ENCODE results near the gene TBC1D22A.

The TBC1D22A gene

GRCh38 chr22:47174096-47174495, 411.6 kb downstream of the TBC1D22A start:
- Mint-ChIP-seq H3K27ac (no peak overlapping the region), H3K36me3 (ENCODE audit: low read depth) (peaks cover 86% of the 10 kb centered on the region), H3K27me3 (no peaks in the 10 kb centered on the region), H3K4me1 (ENCODE audit: low read depth) (peaks cover 5% of the 10 kb centered on the region), H3K9me3 (peaks cover 18% of the 10 kb centered on the region), H3K4me3 (no peak overlapping the region)
- intact Hi-C loops (cut with micrococcal nuclease): no loop called here

GRCh38 chr22:47174671-47175112, 412.2 kb downstream of the TBC1D22A start:
- no peaks in the 10 kb centered on the region for H3K27me3 Mint-ChIP-seq
- H3K36me3 Mint-ChIP-seq (ENCODE audit: low read depth): peaks cover 80% of the 10 kb centered on the region
- no peaks in the 10 kb centered on the region for H3K4me1 Mint-ChIP-seq (ENCODE audit: low read depth)
- H3K27ac Mint-ChIP-seq: no peak overlapping the region
- intact Hi-C loops (cut with micrococcal nuclease): no loop called here
- no peak overlapping the region for H3K4me3 Mint-ChIP-seq
- H3K9me3 Mint-ChIP-seq: peaks cover 22% of the 10 kb centered on the region

- Mint-ChIP-seq H3K27me3 (no peaks in the 10 kb centered on the region), H3K36me3 (ENCODE audit: low read depth) (peaks cover 73% of the 10 kb centered on the region), H3K4me1 (ENCODE audit: low read depth) (no peaks in the 10 kb centered on the region), H3K27ac (no peak overlapping the region), H3K9me3 (peaks cover 26% of the 10 kb centered on the region), H3K4me3 (no peak overlapping the region)
- intact Hi-C loops (cut with micrococcal nuclease): no loop called here
Measured at GRCh38 chr22:47175151-47176025, 412.9 kb downstream of the TBC1D22A start.

- Mint-ChIP-seq H3K4me1 (ENCODE audit: low read depth) (no peaks in the 10 kb centered on the region), H3K4me3 (no peak overlapping the region), H3K36me3 (ENCODE audit: low read depth) (peaks cover 67% of the 10 kb centered on the region), H3K27me3 (no peaks in the 10 kb centered on the region), H3K9me3 (peaks cover 26% of the 10 kb centered on the region), H3K27ac (no peak overlapping the region)
- intact Hi-C loops (cut with micrococcal nuclease): no loop called here
Measured at GRCh38 chr22:47176026-47176389, 413.6 kb downstream of the TBC1D22A start.

- H3K36me3 Mint-ChIP-seq (ENCODE audit: low read depth): peaks cover 59% of the 10 kb centered on the region
- no peak overlapping the region for H3K4me3 Mint-ChIP-seq
- H3K27ac Mint-ChIP-seq: no peak overlapping the region
- no peaks in the 10 kb centered on the region for H3K4me1 Mint-ChIP-seq (ENCODE audit: low read depth)
- no peaks in the 10 kb centered on the region for H3K27me3 Mint-ChIP-seq
- intact Hi-C loops (cut with micrococcal nuclease): no loop called here
- peaks cover 26% of the 10 kb centered on the region for H3K9me3 Mint-ChIP-seq
Measured at GRCh38 chr22:47176573-47177333, 414.3 kb downstream of the TBC1D22A start.

GRCh38 chr22:47177334-47177815, 414.9 kb downstream of the TBC1D22A start:
- Mint-ChIP-seq H3K4me3 (no peak overlapping the region), H3K9me3 (peaks cover 26% of the 10 kb centered on the region), H3K4me1 (ENCODE audit: low read depth) (no peaks in the 10 kb centered on the region), H3K27ac (no peak overlapping the region), H3K36me3 (ENCODE audit: low read depth) (peaks cover 53% of the 10 kb centered on the region), H3K27me3 (no peaks in the 10 kb centered on the region)
- intact Hi-C loops (cut with micrococcal nuclease): no loop called here

- Mint-ChIP-seq H3K9me3 (peaks cover 33% of the 10 kb centered on the region), H3K27me3 (peaks cover 4% of the 10 kb centered on the region), H3K36me3 (ENCODE audit: low read depth) (peaks cover 43% of the 10 kb centered on the region), H3K4me1 (ENCODE audit: low read depth) (no peaks in the 10 kb centered on the region), H3K27ac (no peak overlapping the region), H3K4me3 (no peak overlapping the region)
- intact Hi-C loops (cut with micrococcal nuclease): no loop called here
Measured at GRCh38 chr22:47178339-47178738, 415.9 kb downstream of the TBC1D22A start.

- H3K27me3 Mint-ChIP-seq: peaks cover 7% of the 10 kb centered on the region
- H3K36me3 Mint-ChIP-seq (ENCODE audit: low read depth): peaks cover 19% of the 10 kb centered on the region
- H3K4me1 Mint-ChIP-seq (ENCODE audit: low read depth): no peaks in the 10 kb centered on the region
- no peak overlapping the region for H3K27ac Mint-ChIP-seq
- H3K9me3 Mint-ChIP-seq: peaks cover 40% of the 10 kb centered on the region
- intact Hi-C loops (cut with micrococcal nuclease): no loop called here
- no peak overlapping the region for H3K4me3 Mint-ChIP-seq
Measured at GRCh38 chr22:47180796-47181195, 418.3 kb downstream of the TBC1D22A start.

- H3K27ac Mint-ChIP-seq: no peak overlapping the region
- H3K9me3 Mint-ChIP-seq: peaks cover 42% of the 10 kb centered on the region
- no peak overlapping the region for H3K4me3 Mint-ChIP-seq
- H3K36me3 Mint-ChIP-seq (ENCODE audit: low read depth): no peaks in the 10 kb centered on the region
- peaks cover 7% of the 10 kb centered on the region for H3K27me3 Mint-ChIP-seq
- H3K4me1 Mint-ChIP-seq (ENCODE audit: low read depth): no peaks in the 10 kb centered on the region
- intact Hi-C loops (cut with micrococcal nuclease): no loop called here
Measured at GRCh38 chr22:47187176-47187957, 424.9 kb downstream of the TBC1D22A start.

- Mint-ChIP-seq H3K36me3 (ENCODE audit: low read depth) (no peaks in the 10 kb centered on the region), H3K9me3 (peaks cover 32% of the 10 kb centered on the region), H3K27ac (no peak overlapping the region), H3K4me1 (ENCODE audit: low read depth) (no peaks in the 10 kb centered on the region), H3K4me3 (no peak overlapping the region), H3K27me3 (peaks cover 2% of the 10 kb centered on the region)
- intact Hi-C loops (cut with micrococcal nuclease): no loop called here
Measured at GRCh38 chr22:47188261-47189055, 426.0 kb downstream of the TBC1D22A start.

- intact Hi-C loops (cut with micrococcal nuclease): no loop called here
- no peaks in the 10 kb centered on the region for H3K36me3 Mint-ChIP-seq (ENCODE audit: low read depth)
- peaks cover 2% of the 10 kb centered on the region for H3K27me3 Mint-ChIP-seq
- H3K4me1 Mint-ChIP-seq (ENCODE audit: low read depth): no peaks in the 10 kb centered on the region
- no peak overlapping the region for H3K27ac Mint-ChIP-seq
- H3K4me3 Mint-ChIP-seq: no peak overlapping the region
- H3K9me3 Mint-ChIP-seq: peaks cover 24% of the 10 kb centered on the region
Measured at GRCh38 chr22:47189056-47189916, 426.8 kb downstream of the TBC1D22A start.

- intact Hi-C loops (cut with micrococcal nuclease): no loop called here
- Mint-ChIP-seq H3K36me3 (ENCODE audit: low read depth) (no peaks in the 10 kb centered on the region), H3K27ac (no peak overlapping the region), H3K9me3 (peaks cover 13% of the 10 kb centered on the region), H3K4me1 (ENCODE audit: low read depth) (no peaks in the 10 kb centered on the region), H3K27me3 (peaks cover 2% of the 10 kb centered on the region), H3K4me3 (no peak overlapping the region)
Measured at GRCh38 chr22:47190276-47190956, 428.0 kb downstream of the TBC1D22A start.
